HS-5 (cell line): ENCODE data around the gene NECAB2.

Source experiments
- DNase-seq: peaks from one replicate; pipeline ENCODE4 v3.0.0-alpha.2; 2012; ENCODE audit warnings: low read depth

Gene NECAB2

DNA sequence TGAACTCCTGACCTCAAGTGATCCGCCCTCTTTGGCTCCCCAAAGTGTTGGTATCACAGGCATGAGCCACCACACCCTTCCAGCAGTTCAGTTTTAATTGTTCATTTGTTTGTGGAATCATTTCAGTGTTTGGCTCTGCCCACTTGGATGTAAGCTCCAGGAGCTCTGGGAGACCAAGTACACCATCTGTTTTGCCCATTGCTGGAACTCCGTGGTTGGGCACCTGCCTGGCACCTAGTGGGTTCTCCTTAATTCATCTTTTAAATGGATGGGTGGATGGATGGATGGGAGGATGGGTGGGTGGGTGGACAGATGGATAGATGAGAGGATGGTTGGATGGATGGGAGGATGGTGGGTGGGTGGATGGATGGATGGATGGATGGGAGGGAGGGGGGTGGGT is 953 bp upstream of the NECAB2 start:
- DNase-seq, result no peak

DNA sequence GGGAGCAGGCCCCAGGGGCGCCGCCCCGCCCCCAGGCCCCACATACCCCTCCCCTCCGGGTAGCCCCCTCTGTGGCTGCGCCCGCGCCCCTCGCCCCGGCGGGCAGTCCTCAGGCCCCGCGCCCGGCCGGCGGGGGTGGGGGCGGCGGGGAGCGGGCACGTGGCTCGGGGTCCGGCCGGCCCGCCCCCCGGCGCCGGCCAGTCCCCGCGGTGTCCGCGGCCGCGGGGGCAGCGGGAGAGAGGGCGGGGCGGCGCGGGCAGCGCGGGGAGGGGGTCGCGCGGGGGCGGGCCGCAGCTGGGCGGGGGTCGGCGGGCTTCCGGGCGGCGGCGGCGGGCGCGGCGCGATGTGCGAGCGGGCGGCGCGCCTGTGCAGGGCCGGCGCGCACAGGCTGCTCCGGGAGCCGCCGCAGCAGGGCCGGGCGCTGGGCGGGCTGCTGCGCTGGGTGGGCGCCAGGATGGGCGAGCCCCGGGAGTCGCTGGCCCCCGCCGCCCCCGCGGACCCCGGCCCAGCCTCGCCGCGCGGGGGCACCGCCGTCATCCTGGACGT is 335 bp downstream of the NECAB2 start:
- DNase-seq, result no peak

DNA sequence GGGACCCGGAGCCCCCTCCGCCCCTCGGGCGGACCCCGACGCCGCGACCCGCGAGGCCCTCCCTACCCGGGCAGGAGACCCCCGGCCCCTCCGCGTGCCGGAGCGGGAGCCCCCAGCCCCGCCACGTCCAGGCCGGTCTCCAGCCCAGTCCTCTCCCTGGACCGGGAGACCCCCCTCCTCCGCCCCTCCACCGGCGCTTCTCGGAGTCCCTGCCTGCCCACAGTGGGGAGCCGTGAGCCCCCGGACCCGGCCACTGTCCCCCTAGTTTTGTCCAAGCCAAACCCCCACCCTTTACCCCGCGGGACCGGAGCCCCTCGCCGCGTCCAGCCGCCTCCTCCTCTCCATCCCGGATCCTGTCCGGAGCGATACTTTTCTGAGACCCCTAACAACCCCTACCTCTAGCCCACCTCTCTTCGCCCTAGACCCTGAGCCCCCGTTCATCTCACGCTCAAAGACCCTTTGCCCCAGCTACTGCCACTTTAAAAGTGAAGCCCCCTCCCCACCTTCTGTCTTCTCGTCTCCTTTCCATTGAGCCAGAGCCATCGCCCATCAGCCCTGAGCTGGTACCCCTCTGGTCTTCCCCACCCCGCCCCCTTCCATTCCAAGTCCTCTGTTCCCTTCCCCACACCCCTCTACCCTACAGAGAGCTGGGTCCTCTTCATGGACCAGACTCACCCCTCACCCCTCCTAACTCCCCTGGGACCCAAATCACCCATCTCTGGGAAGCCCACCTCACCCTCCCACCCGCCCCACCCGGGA is 1.0 kb downstream of the NECAB2 start:
- no peak for DNase-seq

DNA sequence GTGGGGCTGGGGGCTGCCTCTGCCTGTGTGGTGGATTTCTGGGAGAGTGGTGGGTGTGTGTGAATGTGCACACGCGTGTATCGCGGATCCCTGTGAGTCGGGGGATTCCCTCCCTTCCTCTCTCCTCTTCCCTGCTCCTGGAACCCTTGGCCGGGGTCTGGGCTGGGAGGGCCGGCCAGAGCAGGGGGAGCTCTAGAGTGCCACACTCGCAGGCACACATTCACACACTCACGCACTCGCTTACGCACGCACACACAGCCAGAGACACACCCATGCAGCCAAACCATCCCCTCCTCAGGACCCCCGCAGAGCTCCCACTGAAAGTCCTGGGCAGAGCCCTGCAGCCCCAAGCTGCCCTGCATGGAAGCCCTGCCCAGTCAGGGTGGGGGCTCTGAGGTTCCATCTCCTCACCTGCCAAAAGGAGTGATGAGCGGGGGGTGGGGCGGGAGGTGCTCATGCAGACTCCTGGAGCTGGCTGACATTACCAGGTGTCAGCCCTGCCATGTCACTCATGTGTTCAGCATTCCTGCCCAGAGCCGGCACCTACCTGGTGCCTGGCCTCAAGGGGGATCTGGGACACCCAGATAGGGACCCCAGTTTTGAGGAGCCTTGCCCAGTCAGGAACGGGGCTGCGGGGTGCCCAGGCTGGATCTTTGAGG is 1.9 kb downstream of the NECAB2 start:
- DNase-seq, result no peak

DNA sequence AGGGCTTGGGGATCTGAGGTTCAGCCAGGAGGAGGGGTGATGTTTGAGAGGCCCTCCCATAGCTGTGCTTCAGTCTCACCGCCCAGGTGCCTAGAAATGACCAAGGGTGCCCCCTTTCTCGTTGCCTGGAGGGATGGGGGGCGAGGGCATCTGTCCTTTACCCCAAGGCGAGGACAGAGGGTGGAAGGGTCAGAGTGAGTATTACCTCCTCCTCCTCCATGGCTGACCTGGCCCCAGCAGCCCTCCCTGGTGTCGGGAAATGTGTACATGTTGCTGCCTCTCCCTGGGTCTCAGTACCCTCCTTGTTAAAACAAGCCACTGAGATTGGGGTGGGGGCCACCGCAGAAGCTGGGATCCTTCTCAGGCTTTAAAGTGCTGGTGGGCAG is 2.4 kb downstream of the NECAB2 start:
- DNase-seq, result no peak

DNA sequence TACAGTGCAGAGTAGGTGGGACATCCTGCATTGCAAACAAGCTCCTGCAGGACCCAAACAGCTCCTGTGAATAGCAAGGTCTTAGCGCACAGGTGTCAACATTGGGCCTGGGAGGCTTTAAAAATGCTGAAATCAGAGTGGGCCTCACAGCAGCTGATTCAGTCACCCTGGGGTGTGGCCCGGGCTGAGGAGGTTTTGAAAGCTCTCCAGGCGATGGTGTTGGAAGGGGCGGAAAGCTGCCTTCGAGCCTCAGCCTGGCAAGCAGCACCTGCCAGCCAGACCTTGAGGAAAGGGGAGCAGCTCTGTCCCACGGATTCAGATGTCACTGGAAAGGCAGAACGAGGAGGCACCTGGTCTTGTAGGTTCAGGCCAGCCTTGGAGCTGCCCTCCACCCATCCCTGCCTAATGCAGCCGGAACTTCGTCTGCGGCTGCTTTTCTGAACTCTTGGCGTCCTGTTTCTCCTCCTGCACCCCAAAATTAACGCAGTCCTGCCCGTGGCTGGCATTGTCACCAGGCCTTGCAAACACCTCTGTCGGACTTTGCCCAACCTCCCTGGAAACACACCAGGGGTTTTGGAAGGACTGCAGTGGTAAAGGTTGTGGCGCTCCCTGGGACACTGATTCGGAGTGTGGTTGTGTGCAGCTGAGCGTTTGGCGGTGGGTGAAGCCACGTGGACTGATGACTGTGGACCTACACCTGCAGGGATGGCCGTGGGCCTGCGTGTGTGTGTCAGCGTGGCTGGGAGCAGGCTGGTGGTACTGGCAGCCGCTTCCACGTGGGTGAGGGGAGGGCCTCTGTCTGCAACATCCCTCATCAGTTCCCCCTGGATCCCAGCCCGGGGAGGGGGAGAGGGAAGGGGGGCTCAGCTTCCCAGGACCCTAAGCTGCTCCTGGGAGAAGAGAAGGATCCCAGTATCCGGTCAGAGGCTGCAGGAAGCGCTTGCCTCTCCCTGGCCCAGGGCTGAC is 3.4 kb downstream of the NECAB2 start:
- DNase-seq, result no peak

DNA sequence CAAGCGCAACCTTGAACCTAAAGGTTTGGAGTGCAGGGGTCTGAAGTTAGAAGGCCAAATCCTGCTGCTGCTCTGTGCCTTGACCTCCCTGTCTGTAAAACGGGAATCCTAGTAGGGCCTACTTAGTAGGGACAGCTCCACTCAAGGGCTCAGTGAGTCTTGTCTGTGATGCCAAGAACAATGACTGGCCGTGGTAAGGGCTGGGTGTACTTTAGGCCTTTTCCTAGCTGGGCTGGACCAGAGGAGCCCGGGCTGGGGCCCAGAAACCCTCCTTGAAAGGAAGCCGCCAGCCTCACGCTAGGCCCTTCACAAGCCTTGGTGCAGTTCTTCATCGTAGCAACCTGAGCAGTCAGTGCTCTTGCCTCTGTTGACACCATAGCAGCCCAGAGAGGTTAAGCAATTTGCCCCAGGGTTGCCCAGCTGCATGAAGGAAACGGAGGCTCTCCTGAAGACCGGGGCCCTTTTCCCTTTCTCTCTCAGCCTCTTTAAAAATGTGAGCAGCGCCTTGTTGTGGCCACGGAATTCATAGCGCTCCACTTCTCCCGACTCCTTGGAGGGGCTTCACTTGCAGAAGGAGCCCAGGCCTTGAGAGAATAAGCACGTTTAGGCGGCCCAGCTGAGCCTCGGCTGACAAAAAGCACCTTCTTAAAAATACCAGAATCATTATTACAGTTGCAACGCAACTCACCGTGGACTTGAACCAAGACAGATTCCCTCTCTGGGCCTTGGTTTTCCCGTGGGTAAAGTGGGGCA is 4.4 kb downstream of the NECAB2 start:
- no peak for DNase-seq

DNA sequence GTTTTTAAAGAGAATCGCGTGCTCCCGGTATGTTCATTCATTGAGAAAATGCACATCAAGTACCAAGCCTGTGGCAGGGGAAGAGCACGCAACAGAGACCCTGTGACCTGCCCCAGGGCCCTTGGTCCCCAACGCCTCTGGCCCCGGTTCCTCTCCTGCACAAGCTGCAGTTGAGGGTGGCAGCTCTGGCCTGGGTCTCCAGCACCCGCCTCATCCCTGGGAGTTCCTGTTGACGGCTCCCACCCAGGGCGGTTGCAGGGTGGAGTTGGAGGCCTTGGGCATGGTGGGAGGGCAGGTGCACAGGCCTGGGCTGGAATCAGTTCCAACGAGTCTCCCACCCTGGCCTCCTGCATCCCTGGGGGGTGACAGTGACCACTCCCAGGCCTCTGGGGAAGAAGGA is 5.0 kb downstream of the NECAB2 start:
- DNase-seq, result no peak

DNA sequence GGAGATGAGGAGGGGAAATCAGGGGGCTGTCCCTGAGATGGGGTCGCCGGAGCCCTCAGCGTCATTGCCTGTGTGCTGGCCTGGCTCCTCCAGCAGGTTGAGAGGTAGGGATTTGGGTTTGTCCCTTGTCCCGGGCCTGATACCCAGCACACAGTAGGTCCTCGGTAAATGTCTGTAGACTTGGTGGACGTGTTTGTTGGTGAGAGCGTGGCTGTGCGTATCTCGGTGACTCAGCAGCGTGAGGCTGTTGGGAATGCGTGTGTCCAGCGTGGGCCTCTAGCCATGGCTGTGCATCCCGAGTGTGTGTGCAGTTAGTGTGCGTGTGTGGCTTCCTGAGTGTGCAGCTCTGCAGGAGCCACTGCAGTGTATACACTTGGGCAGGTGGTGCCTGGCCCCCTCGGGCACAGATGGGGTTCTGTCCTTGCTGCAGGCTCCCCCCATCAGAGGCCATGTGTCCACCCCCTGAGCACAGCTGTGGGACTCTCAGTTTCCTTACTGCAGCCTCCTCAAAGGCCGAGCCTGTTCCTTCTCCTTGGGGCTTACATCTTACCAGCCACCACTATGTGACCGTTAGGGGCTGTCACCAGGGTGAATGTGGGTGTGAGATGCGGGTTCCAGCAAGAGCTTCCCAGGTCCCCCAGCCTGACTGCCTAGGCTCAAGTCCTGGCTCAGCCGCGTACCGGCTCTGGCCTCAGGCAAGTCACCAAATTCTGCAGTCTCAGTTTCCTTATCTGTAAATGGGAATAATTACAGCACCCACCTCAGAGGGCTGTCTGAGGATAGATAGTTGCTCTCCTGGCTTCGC is 5.7 kb downstream of the NECAB2 start:
- no peak for DNase-seq

DNA sequence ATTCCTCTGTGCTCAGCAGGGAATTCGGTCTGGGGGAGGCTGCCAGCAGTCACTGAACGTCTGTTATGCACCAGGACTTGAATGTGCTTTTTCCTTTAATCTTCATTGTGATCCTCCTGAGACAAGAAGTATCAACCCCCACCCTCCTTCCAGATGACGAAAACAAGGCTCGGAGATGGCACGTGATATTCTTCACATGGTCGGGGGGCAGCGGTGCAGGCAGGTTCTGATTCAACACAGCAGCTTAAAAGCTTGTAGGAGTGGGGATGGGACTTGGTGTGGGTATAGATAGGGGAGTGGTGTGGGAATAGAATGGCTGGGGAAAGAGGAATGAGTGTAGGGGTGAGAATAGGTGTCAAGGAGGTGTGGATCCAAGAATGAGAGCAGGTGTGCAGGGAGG is 6.4 kb downstream of the NECAB2 start:
- no peak for DNase-seq

DNA sequence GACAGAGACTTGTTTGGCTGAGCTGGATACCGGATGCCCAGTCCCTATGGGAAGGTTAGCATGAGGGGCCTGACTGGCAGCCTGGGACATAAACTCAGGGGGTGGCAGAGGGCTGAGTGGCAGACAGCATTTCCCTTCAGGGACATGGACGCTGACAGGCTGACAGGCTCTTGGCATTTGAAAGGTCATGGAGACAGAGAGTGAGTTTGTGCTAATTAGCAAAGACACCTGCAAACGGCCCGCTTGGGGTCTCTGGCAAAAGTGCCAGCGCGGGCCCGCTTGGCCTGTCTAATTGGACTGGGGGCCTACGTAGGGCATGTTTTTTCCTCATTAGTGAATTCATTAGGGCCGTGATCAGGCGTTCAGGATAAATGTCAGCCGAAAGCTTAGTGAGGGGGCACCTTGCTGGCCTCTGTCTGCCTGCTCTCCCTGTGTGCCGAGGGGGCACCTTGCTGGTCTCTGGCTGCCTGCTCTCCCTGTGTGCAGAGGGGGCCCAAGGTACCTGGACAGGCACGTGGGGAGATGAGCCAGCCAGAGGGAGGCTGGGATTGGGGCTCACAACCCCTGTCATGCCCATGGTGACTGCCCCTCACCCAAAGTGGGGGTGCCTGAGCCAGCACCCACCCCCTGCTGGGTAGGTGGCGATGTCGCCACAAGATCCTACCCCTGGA is 7.7 kb downstream of the NECAB2 start:
- DNase-seq, result no peak

DNA sequence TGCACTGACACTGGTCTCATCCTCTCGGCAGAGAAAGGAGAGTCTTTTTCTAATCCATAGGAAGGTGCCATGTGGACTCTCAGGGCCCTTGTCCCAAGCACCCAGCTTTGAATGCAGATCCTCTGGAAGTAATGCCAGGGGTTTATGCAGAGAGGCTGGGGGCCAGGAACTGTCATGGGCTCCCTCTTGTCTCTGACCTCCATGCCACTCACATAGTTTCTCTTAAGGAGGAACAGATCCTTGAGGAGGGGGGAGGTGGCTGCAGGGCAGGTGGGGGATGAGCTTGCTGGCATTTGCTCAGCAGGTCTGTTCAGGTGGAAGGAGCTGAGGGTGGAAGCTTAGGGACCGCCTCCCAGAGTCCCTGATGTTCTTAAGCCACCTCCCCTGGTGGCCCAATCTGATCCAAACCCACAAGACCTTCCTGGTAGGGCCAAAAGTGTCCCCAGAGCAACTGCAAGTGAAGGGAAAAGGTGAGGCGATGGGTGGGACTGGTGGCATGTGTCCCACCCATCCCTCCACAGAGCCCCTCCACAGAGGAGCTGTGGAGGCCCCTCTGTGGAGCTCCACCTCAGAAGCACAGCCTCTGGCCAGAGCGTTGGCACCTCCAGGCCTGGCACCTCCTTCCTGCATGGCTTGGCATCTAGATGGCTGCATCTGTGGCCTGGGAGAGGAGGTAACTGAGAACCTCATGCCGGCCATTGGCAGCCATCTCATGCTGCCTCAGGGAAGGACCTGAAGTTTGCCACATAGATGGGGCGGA is 9.2 kb downstream of the NECAB2 start:
- DNase-seq, result no peak

DNA sequence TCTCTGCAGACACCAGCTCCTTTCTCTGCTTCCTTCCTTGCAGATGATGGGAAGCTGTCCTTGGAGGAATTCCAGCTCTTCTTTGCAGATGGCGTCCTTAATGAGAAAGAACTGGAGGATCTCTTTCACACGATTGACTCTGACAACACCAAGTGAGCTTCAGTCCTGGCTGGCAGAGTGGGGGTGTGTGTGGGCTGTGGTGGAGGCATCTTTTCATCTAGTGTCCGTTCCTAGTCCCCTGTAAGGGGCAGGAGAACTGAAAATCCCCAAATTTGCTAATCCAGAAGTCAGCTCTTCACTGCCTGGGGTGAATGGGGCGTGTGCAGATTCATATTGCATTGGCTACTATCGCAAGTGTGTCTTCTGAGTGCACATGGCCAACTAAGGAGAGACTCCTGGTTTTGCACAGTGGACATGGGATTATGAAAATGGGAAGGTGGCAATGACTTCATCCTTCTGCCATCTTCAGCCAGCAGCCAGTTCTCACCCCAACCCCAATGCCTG is 10.4 kb downstream of the NECAB2 start:
- DNase-seq, result no peak

DNA sequence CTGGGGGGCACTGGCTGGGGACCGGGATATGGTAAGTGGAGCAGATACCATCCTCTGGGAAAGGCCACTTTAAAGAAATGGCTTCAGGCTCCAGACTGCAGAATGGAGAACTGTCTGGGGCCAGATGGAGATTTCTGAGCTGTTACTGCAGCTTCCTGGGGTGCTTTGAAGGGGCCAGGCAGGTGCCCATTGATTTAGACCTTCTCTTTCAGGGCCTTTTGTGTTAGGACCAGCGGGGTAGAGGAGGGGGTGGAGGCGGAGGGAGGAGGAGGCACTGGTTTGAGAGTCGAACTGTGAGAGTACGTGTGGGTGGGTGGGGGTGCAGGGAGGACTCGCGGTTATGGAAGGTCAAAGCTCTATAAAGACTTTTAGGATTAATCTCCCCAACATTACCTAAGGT is 11.4 kb downstream of the NECAB2 start:
- no peak for DNase-seq

DNA sequence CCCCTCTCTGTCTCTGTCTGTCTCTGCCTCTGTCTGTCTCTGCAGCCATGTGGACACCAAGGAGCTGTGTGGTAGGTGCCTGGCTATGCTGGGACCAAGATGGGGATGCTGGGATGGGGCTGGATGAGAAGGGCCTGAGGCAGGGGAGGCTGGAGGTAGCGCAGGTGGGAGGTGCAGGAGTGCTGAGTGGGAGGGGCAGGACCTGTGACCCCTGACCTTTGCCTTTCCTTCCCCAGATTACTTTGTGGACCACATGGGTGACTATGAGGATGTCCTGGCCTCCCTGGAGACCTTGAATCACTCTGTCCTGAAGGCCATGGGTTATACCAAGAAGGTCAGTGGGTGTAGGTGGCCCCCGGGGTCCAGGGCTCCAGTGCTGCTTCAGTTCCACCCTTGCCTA is 12.8 kb downstream of the NECAB2 start:
- no peak for DNase-seq

DNA sequence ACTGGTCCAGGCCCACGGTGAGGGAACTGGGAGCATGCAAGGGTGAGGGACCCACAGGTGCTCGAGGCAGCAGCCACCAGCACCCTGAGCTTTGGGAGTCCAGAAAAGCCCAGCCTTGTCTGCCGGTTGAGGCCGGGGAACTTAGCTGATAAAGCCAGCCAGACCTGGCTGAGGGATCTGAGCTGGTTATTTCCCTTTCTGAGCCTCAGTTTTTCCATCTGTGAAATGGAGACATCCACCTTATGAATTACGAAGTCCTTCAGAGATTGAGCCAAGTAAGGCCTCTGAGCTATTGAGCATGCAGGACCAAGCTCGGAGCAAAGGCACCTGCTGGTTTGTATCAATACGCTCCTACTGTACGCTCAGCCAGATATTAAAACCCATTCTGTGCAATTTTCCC is 13.8 kb downstream of the NECAB2 start:
- DNase-seq, result no peak

DNA sequence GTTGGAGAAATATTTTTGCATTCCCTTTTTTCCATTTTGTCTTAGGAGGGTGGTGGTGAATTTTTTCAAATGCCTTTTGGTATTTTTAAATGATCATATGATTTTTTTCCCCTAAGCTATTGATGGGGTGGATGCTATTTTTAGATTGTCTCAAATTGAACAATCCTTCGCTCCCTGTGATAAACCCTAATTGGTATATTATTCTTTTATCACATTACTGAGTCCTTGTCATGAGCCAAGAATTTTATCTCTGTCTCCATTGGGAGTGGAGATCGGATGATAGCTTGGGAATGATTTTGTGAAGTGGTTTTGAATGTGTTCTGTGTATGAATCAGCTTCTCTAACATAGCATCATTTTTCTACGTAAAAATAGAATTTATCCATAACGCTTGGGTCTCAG is 15.4 kb downstream of the NECAB2 start:
- no peak for DNase-seq

DNA sequence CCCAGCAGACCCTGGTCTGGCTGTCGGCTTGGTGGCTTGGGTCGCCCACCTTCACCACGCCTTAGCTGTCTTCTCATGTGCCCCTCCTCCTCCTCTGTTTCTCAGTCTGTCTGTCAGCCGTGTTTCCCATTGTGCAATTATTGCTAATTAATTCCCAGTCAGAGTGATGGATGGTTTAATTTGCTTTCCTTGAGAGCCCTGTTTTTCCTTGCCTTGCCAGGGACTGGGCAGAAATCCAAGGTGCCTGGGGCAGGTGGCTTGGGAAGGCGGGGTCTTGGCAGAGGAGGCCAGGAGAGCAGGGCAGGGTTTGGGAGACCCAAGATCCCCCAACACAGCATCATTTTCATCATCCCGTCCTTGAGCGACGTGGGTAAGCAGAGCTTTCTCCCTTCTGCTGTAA is 21.3 kb downstream of the NECAB2 start:
- no peak for DNase-seq

DNA sequence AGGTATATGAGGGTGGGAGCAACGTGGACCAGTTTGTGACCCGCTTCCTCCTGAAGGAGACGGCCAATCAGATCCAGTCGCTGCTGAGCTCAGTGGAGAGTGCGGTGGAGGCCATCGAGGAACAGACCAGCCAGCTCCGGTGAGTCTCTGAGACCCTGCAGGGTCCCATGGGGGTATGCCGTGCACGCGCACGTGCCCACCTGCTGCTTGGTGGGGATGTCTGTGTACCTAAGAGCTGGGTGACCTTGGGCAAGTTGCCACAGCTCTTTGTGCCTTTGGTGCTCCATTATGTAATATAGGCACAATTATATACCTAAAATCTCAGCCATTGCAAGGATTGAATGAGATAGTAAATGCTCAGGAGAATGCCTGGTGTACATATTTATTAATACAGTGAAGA is 22.4 kb downstream of the NECAB2 start:
- DNase-seq, result no peak
